Astrocyte of the hippocampus (primary cell): Measurements from ENCODE around the gene ZGLP1.
"Not testable (repeated sequence)": the region's sequence is repeated elsewhere in the genome, so short reads cannot be mapped to it uniquely, and the experiment has no call there.

Source experiments
- DNase-seq: peaks from one replicate; pipeline ENCODE4 v3.0.0; 2011; ENCODE audit warnings: low read depth, low spot score

The ZGLP1 gene

GRCh38 chr19:10309423-10309822 lies at the start of gene ZGLP1:
Gene ZGLP1 (minus strand): TSS chr19:10309815.
- no peak for DNase-seq

- no peak for DNase-seq
Measured at GRCh38 chr19:10356431-10356830, 46.8 kb upstream of the ZGLP1 start.

- peak; percentile 66 for DNase-seq
Measured at GRCh38 chr19:10353793-10354391, 44.3 kb upstream of the ZGLP1 start.

- no peak for DNase-seq
Measured at GRCh38 chr19:10352764-10353671, 43.4 kb upstream of the ZGLP1 start.

GRCh38 chr19:10346509-10346908 lies 36.9 kb upstream of the ZGLP1 start:
- DNase-seq: no peak

GRCh38 chr19:10344780-10345179 lies 35.2 kb upstream of the ZGLP1 start:
- no peak for DNase-seq

- no peak for DNase-seq
Measured at GRCh38 chr19:10343495-10343894, 33.9 kb upstream of the ZGLP1 start.

- DNase-seq: no peak
Measured at GRCh38 chr19:10339977-10340376, 30.4 kb upstream of the ZGLP1 start.

GRCh38 chr19:10339380-10339960 lies 29.9 kb upstream of the ZGLP1 start, which contains the start of gene ICAM3:
Gene ICAM3 (minus strand): TSS chr19:10339624. CDS start chr19:10339614, 10 bp downstream.
- DNase-seq: no peak

- no peak for DNase-seq
Measured at GRCh38 chr19:10338940-10339339, 29.3 kb upstream of the ZGLP1 start.

GRCh38 chr19:10336725-10337124 lies 27.1 kb upstream of the ZGLP1 start:
- DNase-seq: not testable (repeated sequence)

GRCh38 chr19:10335352-10335985 lies 25.9 kb upstream of the ZGLP1 start:
- DNase-seq: no peak

- peak; percentile 96 for DNase-seq
Measured at GRCh38 chr19:10334588-10335351, 25.2 kb upstream of the ZGLP1 start.

- DNase-seq: peak; percentile 38
Measured at GRCh38 chr19:10333758-10334587, 24.4 kb upstream of the ZGLP1 start.

- DNase-seq: peak; percentile 99
Measured at GRCh38 chr19:10332965-10333757, 23.5 kb upstream of the ZGLP1 start, which contains the start of gene RAVER1. Gene RAVER1 (minus strand): TSS chr19:10333529. CDS start chr19:10333507, 22 bp downstream.

- DNase-seq: no peak
Measured at GRCh38 chr19:10332158-10332964, 22.7 kb upstream of the ZGLP1 start.

- no peak for DNase-seq
Measured at GRCh38 chr19:10329555-10329954, 19.9 kb upstream of the ZGLP1 start.

GRCh38 chr19:10328558-10329429 lies 19.2 kb upstream of the ZGLP1 start:
- no peak for DNase-seq
